Bronchial epithelial cell (primary cell): ENCODE measurements around the gene CAND2. TPM values are rescaled to one million over a fixed set of nuclear protein-coding genes. Genes with fewer than 3 reads are reported as not detected.
"Not testable (repeated sequence)": the region's sequence is repeated elsewhere in the genome, so short reads cannot be mapped to it uniquely, and the experiment has no call there.

Experiments
- DNase-seq: peaks from one replicate; pipeline ENCODE4 v3.0.0-alpha.2; 2010; ENCODE audit warnings: low read depth
- FAIRE-seq: peaks from 2 replicates; lab custom pipeline; 2011; peaks lifted over from hg19 to GRCh38; lab: Jason Lieb, UNC
- H3K27me3 ChIP-seq: 2 replicates; pipeline ENCODE4 v1.5.1; 2011; ENCODE audit warnings: low read length; ENCODE audit not compliant: control insufficient read depth, insufficient read depth
- H3K36me3 ChIP-seq: 2 replicates; pipeline ENCODE4 v1.5.1; 2011; ENCODE audit warnings: low read length; ENCODE audit not compliant: control insufficient read depth, insufficient read depth
- H3K4me3 ChIP-seq: 2 replicates; pipeline ENCODE4 v1.5.1; 2011; ENCODE audit warnings: mild to moderate bottlenecking, low read depth, low read length, control low read depth
- CTCF ChIP-seq: IDR thresholded peaks from 2 replicates; pipeline ENCODE4 v1.5.1; 2011; ENCODE audit warnings: mild to moderate bottlenecking, moderate library complexity, low read length, control low read depth, inconsistent platforms; ENCODE audit not compliant: insufficient read depth, severe bottlenecking
- total RNA-seq: library from RNA; depleted of rRNA; stranded (reverse); fragments of >200 nt; gene quantifications from 2 replicates; pipeline ENCODE4 v1.2.1, GENCODE V29; 2014

The CAND2 gene
- total RNA-seq, 1 donor from 2014 or later, result 1.3 TPM

GRCh38 chr3:12875857-12876836 is 79.7 kb downstream of the CAND2 start:
- Histone ChIP-seq H3K4me3 (no peak overlapping the region), H3K36me3 (no peaks in the 10 kb centered on the region), H3K27me3 (no peaks in the 10 kb centered on the region)
- FAIRE-seq (no peak), DNase-seq (no peak)
- peak; percentile 30 for TF ChIP-seq CTCF

- DNase-seq (no peak), FAIRE-seq (peak; percentile 64)
- Histone ChIP-seq H3K36me3 (no peaks in the 10 kb centered on the region), H3K27me3 (no peaks in the 10 kb centered on the region), H3K4me3 (no peak overlapping the region)
- no peak for TF ChIP-seq CTCF
Measured at GRCh38 chr3:12877040-12877439, 80.6 kb downstream of the CAND2 start.

GRCh38 chr3:12878141-12878574 is 81.7 kb downstream of the CAND2 start:
- TF ChIP-seq CTCF, result no peak
- FAIRE-seq (no peak), DNase-seq (no peak)
- Histone ChIP-seq H3K27me3 (no peaks in the 10 kb centered on the region), H3K36me3 (no peaks in the 10 kb centered on the region), H3K4me3 (no peak overlapping the region)

GRCh38 chr3:12878758-12879157 is 82.3 kb downstream of the CAND2 start:
- not testable (repeated sequence) for H3K27me3 ChIP-seq, FAIRE-seq, H3K36me3 ChIP-seq, H3K4me3 ChIP-seq, DNase-seq

- no peak for TF ChIP-seq CTCF
- FAIRE-seq, result no peak
Measured at GRCh38 chr3:12879191-12879815, 82.8 kb downstream of the CAND2 start.

GRCh38 chr3:12881858-12882257 is 85.4 kb downstream of the CAND2 start:
- H3K4me3 ChIP-seq, DNase-seq, H3K36me3 ChIP-seq, H3K27me3 ChIP-seq, FAIRE-seq: not testable (repeated sequence)

More at GRCh38 chr3:12879191-12879815, 82.8 kb downstream of the CAND2 start:
- Histone ChIP-seq H3K27me3 (no peaks in the 10 kb centered on the region), H3K4me3 (no peak overlapping the region), H3K36me3 (no peaks in the 10 kb centered on the region)
- DNase-seq, result no peak
